NCI-H774 (cell line): ENCODE results near the gene SNX3.
"Not testable (repeated sequence)": the region's sequence is repeated elsewhere in the genome, so short reads cannot be mapped to it uniquely, and the experiment has no call there.

ENCODE experiments used
- DNase-seq: peaks from one replicate; lab custom pipeline; 2025; lab: John Stamatoyannopoulos, UW

The SNX3 gene

GRCh38 chr6:108260809-108261569, at the start of gene SNX3:
Gene SNX3, minus strand, starts transcription at chr6:108261040. Its CDS starts 119 bp downstream, at chr6:108260921.
- DNase-seq = peak; percentile 99

GRCh38 chr6:108309844-108310243, 49.0 kb upstream of the SNX3 start:
- no peak for DNase-seq

- DNase-seq = not testable (repeated sequence)
Measured at GRCh38 chr6:108308641-108309040, 47.8 kb upstream of the SNX3 start.

- DNase-seq = no peak
Measured at GRCh38 chr6:108304646-108305045, 43.8 kb upstream of the SNX3 start.

- no peak for DNase-seq
Measured at GRCh38 chr6:108302386-108302785, 41.5 kb upstream of the SNX3 start.

GRCh38 chr6:108295676-108296075, 34.8 kb upstream of the SNX3 start:
- peak; percentile 55 for DNase-seq

GRCh38 chr6:108294727-108295625, 34.1 kb upstream of the SNX3 start, which contains the start of gene AFG1L:
Gene AFG1L, plus strand, starts transcription at chr6:108295054. Its CDS starts 26 bp downstream, at chr6:108295080.
- DNase-seq = peak; percentile 92

- no peak for DNase-seq
Measured at GRCh38 chr6:108294297-108294726, 33.5 kb upstream of the SNX3 start.

GRCh38 chr6:108293527-108294296, 32.9 kb upstream of the SNX3 start:
- DNase-seq = peak; percentile 50

GRCh38 chr6:108292561-108292960, 31.7 kb upstream of the SNX3 start:
- not testable (repeated sequence) for DNase-seq

- no peak for DNase-seq
Measured at GRCh38 chr6:108291091-108291490, 30.3 kb upstream of the SNX3 start.

- no peak for DNase-seq
Measured at GRCh38 chr6:108288742-108289141, 27.9 kb upstream of the SNX3 start.

- no peak for DNase-seq
Measured at GRCh38 chr6:108287373-108287772, 26.5 kb upstream of the SNX3 start.

GRCh38 chr6:108286366-108286765, 25.5 kb upstream of the SNX3 start:
- DNase-seq = no peak

GRCh38 chr6:108285381-108285780, 24.5 kb upstream of the SNX3 start:
- no peak for DNase-seq

GRCh38 chr6:108277831-108278230, 17.0 kb upstream of the SNX3 start:
- DNase-seq = no peak

- no peak for DNase-seq
Measured at GRCh38 chr6:108277295-108277694, 16.5 kb upstream of the SNX3 start.

- DNase-seq = no peak
Measured at GRCh38 chr6:108275976-108276375, 15.1 kb upstream of the SNX3 start.

GRCh38 chr6:108274546-108274945, 13.7 kb upstream of the SNX3 start:
- DNase-seq = no peak

GRCh38 chr6:108269955-108270354, 9.1 kb upstream of the SNX3 start:
- DNase-seq = not testable (repeated sequence)

- no peak for DNase-seq
Measured at GRCh38 chr6:108268845-108269244, 8.0 kb upstream of the SNX3 start.

- DNase-seq = no peak
Measured at GRCh38 chr6:108263371-108263770, 2.5 kb upstream of the SNX3 start.
